Activated CD4-positive, alpha-beta T cell treated with anti-CD3 and anti-CD28 coated beads, Interleukin-2, amount 10 ng/mL, durations not matched to agents 24 days and 14 days (primary cell): ENCODE measurements around the gene CACNA1D. TPM values are rescaled to one million over a fixed set of nuclear protein-coding genes. Genes with fewer than 3 reads are reported as not detected.
A peak's percentile ranks its signal among the peaks of the same experiment; 100 is the strongest.

Source experiments
- DNase-seq: peaks from one replicate; pipeline ENCODE4 v3.0.0; 2022
- H3K27ac Mint-ChIP-seq: one replicate; pipeline ENCODE4 v1.8.0; 2022; ENCODE audit warnings: mild to moderate bottlenecking, mixed read lengths
- H3K27me3 Mint-ChIP-seq: one replicate; pipeline ENCODE4 v1.8.0; 2022; ENCODE audit warnings: mixed read lengths
- H3K36me3 Mint-ChIP-seq: one replicate; pipeline ENCODE4 v1.8.0; 2022; ENCODE audit warnings: low read depth, mild to moderate bottlenecking, mixed read lengths
- H3K4me1 Mint-ChIP-seq: one replicate; pipeline ENCODE4 v1.8.0; 2021; ENCODE audit warnings: mixed read lengths
- H3K4me3 Mint-ChIP-seq: one replicate; pipeline ENCODE4 v1.8.0; 2022; ENCODE audit warnings: mild to moderate bottlenecking, moderate library complexity, mixed read lengths
- H3K9me3 Mint-ChIP-seq: one replicate; pipeline ENCODE4 v1.8.0; 2021; ENCODE audit warnings: mixed read lengths
- intact Hi-C: fragments of 100-400 bp; cut with micrococcal nuclease; formaldehyde crosslinking; loops from one replicate; pipeline ENCODE4 v1.15.1; 2023
- total RNA-seq: library from RNA; stranded (reverse); gene quantifications from 2 replicates; pipeline ENCODE4 v1.2.3, GENCODE V29; 2022

Gene CACNA1D
- total RNA-seq, 1 donor from 2014 or later, result 0.77 TPM

- no peak overlapping the region for H3K4me3 Mint-ChIP-seq
- intact Hi-C loops, result no loop called here
- DNase-seq, result no peak
- H3K27ac Mint-ChIP-seq, result no peak overlapping the region
- H3K9me3 Mint-ChIP-seq, result no peaks in the 10 kb centered on the region
- H3K4me1 Mint-ChIP-seq, result peaks cover 16% of the 10 kb centered on the region
- H3K36me3 Mint-ChIP-seq, result no peaks in the 10 kb centered on the region
- peaks cover 14% of the 10 kb centered on the region for H3K27me3 Mint-ChIP-seq
Measured at GRCh38 chr3:53700441-53700840, 206.0 kb downstream of the CACNA1D start.

GRCh38 chr3:53702776-53703530 is 208.5 kb downstream of the CACNA1D start:
- no peak overlapping the region for H3K27ac Mint-ChIP-seq
- no peaks in the 10 kb centered on the region for H3K36me3 Mint-ChIP-seq
- H3K4me1 Mint-ChIP-seq, result peaks cover 21% of the 10 kb centered on the region
- no peak overlapping the region for H3K4me3 Mint-ChIP-seq
- intact Hi-C loops, result no loop called here
- DNase-seq, result no peak
- H3K27me3 Mint-ChIP-seq, result peaks cover 5% of the 10 kb centered on the region
- no peaks in the 10 kb centered on the region for H3K9me3 Mint-ChIP-seq

- H3K9me3 Mint-ChIP-seq, result no peaks in the 10 kb centered on the region
- no peaks in the 10 kb centered on the region for H3K36me3 Mint-ChIP-seq
- no peaks in the 10 kb centered on the region for H3K27me3 Mint-ChIP-seq
- H3K4me3 Mint-ChIP-seq, result no peak overlapping the region
- H3K27ac Mint-ChIP-seq, result peak overlapping the region; percentile 77
- intact Hi-C loops, result no loop called here
- peaks cover 21% of the 10 kb centered on the region for H3K4me1 Mint-ChIP-seq
- no peak for DNase-seq
Measured at GRCh38 chr3:53703630-53704362, 209.4 kb downstream of the CACNA1D start.

GRCh38 chr3:53704363-53704725 is 209.9 kb downstream of the CACNA1D start:
- peaks cover 21% of the 10 kb centered on the region for H3K4me1 Mint-ChIP-seq
- peak overlapping the region; percentile 21 for H3K27ac Mint-ChIP-seq
- no peaks in the 10 kb centered on the region for H3K9me3 Mint-ChIP-seq
- no peak overlapping the region for H3K4me3 Mint-ChIP-seq
- intact Hi-C loops, result no loop called here
- no peak for DNase-seq
- H3K36me3 Mint-ChIP-seq, result no peaks in the 10 kb centered on the region
- no peaks in the 10 kb centered on the region for H3K27me3 Mint-ChIP-seq

DNA sequence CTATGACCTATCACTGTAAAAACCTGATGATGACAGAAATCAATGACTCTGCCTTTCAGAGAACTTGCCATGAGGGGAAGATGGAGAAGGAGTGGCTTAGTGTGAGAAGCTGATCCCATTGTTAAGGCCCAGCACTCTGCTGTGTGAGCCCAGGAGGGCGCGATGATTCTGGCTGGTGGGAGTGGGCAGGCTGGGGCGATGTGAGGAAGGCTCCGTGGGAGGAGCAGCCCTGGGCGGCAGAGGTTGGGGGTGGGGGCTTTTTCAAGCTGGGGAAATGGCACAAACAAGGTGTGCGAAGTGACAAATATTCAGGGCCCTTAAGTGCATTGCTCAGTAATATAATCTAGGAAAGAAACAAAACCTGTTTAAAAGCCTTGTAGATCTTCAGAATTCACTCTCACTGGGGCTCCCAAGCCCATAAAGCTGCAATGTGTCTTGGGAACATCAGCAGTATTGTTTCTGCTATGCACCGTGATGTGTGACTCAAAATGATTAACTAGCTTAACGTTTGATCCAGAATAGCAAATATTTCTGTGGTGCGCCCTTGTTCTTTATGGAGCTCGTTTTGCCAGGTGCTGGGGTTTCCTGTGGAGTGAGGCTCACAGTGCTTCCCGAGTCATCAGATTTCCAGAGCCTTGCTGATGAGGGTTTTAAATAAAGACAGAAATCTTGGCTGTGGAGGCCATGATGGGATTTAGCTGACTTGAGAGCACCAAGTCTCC is 210.8 kb downstream of the CACNA1D start:
- H3K27ac Mint-ChIP-seq, result peak overlapping the region; percentile 17
- H3K4me3 Mint-ChIP-seq, result no peak overlapping the region
- DNase-seq, result no peak

GRCh38 chr3:53705774-53706173 is 211.4 kb downstream of the CACNA1D start:
- Mint-ChIP-seq H3K4me1 (peaks cover 24% of the 10 kb centered on the region), H3K27ac (peak overlapping the region; percentile 69), H3K9me3 (no peaks in the 10 kb centered on the region), H3K4me3 (no peak overlapping the region), H3K36me3 (no peaks in the 10 kb centered on the region), H3K27me3 (peaks cover 1% of the 10 kb centered on the region)
- DNase-seq, result peak; percentile 67
- intact Hi-C loops, result no loop called here

More for the DNA sequence above, 210.8 kb downstream of the CACNA1D start:
- intact Hi-C loops, result no loop called here
- H3K9me3 Mint-ChIP-seq, result no peaks in the 10 kb centered on the region
- peaks cover 24% of the 10 kb centered on the region for H3K4me1 Mint-ChIP-seq
- H3K36me3 Mint-ChIP-seq, result no peaks in the 10 kb centered on the region
- no peaks in the 10 kb centered on the region for H3K27me3 Mint-ChIP-seq

DNA sequence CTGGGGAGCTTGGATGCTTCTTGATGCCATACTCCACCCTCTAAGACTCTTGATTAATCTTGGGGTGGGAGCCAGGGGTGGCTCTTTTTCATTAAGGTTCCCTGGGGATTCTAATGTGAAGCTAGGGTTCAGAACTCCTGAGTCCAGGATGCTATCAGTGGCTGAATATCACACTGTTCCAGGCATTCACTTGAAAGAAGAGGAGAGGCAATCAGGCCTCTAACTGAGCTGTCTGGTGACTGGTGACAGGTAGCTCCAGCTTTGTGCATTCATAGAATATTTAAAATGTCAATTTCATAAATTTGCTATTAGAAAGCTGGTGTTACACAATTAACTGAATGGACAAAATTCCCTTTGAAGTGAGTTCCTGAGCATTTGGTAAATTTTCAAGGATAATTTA is 212.8 kb downstream of the CACNA1D start:
- Mint-ChIP-seq H3K4me3 (no peak overlapping the region), H3K9me3 (no peaks in the 10 kb centered on the region), H3K4me1 (peaks cover 24% of the 10 kb centered on the region), H3K36me3 (no peaks in the 10 kb centered on the region), H3K27ac (no peak overlapping the region), H3K27me3 (peaks cover 4% of the 10 kb centered on the region)
- intact Hi-C loops, result no loop called here
- no peak for DNase-seq

GRCh38 chr3:53708001-53708621 is 213.7 kb downstream of the CACNA1D start:
- H3K4me3 Mint-ChIP-seq, result no peak overlapping the region
- H3K9me3 Mint-ChIP-seq, result no peaks in the 10 kb centered on the region
- H3K36me3 Mint-ChIP-seq, result no peaks in the 10 kb centered on the region
- H3K27ac Mint-ChIP-seq, result no peak overlapping the region
- intact Hi-C loops, result no loop called here
- no peak for DNase-seq
- peaks cover 27% of the 10 kb centered on the region for H3K4me1 Mint-ChIP-seq
- peaks cover 4% of the 10 kb centered on the region for H3K27me3 Mint-ChIP-seq

DNA sequence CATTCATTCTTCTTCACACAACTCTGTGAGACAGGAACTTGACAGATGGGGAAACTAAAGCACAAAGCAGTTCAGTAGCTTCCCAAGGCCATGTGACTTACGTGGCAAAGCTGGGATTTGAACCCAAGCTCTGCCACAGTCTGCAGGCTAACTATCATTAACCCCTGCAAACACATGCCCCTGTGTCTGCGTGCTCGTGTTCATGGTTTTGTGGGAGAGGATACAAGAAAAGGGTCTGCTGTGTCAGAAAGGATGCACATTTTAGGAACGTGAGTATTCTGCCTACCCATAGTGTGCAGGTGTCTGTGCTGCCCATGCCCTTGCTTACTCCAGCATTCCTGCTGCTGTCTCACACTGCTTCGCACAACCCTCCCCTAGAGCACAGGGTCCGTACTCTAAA is 214.8 kb downstream of the CACNA1D start:
- Mint-ChIP-seq H3K27me3 (peaks cover 4% of the 10 kb centered on the region), H3K9me3 (no peaks in the 10 kb centered on the region), H3K36me3 (no peaks in the 10 kb centered on the region), H3K4me3 (no peak overlapping the region), H3K27ac (no peak overlapping the region), H3K4me1 (peaks cover 21% of the 10 kb centered on the region)
- intact Hi-C loops, result no loop called here
- DNase-seq, result no peak

DNA sequence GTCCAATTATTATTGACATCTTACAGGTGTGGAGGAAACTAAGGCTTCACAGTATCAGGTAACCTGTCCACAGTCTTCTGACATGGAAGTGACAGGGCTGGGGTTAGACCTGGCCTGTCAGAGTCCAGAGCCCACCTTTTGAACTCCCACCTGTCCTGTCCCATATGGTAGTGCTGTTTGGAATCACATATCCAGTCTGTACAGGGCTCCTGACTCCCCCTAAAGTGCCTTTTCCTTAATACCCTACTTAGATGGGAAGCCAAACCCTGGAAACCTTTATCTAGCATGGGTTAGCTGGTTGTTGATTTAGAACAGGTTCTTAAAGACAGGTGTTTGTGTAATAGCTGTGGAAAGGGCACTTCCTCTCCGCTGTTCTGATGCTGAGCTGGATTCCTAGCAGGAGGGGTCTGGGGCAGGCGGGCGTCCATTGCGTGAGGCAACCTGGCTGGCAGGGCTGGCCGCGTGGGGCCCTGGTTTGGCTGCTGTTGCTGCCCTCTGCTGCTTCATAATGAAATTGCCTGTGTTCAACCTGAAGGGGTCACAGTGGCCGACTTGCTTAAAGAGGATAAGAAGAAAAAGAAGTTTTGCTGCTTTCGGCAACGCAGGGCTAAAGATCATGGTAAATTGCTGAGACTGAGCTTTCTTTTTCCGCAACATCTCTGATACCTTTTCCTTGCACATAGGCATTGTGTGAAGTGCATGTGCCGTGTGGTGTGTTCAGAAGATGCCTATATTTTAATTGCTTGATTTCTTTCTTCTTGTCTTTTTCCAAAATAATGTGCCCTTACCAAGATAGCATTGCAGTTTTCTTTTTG is 215.7 kb downstream of the CACNA1D start:
- Mint-ChIP-seq H3K27ac (no peak overlapping the region), H3K4me1 (peaks cover 16% of the 10 kb centered on the region), H3K4me3 (no peak overlapping the region), H3K9me3 (no peaks in the 10 kb centered on the region), H3K36me3 (no peaks in the 10 kb centered on the region), H3K27me3 (peaks cover 4% of the 10 kb centered on the region)
- DNase-seq, result peak; percentile 88
- intact Hi-C loops, result loop anchor here (2.0 to 10.0 kb wide), 4 partner anchors 33 to 411 kb away; no protein-coding TSS in a partner anchor

- Mint-ChIP-seq H3K36me3 (no peaks in the 10 kb centered on the region), H3K27me3 (peaks cover 4% of the 10 kb centered on the region), H3K27ac (no peak overlapping the region), H3K9me3 (no peaks in the 10 kb centered on the region), H3K4me3 (no peak overlapping the region), H3K4me1 (peaks cover 6% of the 10 kb centered on the region)
- DNase-seq, result no peak
- intact Hi-C loops, result loop anchor here (2.0 to 10.0 kb wide), 4 partner anchors 34 to 413 kb away; no protein-coding TSS in a partner anchor
Measured at GRCh38 chr3:53711387-53711786, 217.0 kb downstream of the CACNA1D start.

DNA sequence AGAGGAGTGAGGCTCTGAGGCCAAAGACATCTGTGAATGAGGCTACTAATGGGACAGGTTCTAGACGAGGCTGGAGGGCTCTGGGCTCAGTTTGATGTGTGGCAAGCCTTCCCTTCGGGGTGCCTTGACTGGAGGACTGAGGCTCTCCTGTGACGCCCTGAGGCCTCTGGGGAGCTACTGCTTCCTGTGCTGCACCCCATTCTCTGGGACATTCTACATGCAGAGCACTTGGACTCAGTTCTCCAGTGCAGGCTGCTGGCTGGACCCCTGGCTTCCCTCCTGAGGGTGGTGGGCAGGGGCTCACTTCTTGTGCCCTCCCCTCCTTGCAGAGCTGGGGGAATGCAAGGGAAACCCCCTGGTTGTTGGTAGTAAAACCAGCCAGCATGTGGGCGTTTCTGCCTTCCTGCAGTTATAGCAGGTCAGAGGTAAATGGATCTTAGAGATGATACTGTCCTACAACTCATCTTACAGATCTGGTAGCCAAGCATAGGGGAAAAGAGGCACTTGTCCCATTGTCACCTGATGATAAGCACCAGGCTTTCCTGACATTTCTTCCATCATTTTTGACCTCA is 218.5 kb downstream of the CACNA1D start:
- Mint-ChIP-seq H3K27me3 (peaks cover 4% of the 10 kb centered on the region), H3K9me3 (no peaks in the 10 kb centered on the region), H3K27ac (no peak overlapping the region), H3K36me3 (no peaks in the 10 kb centered on the region), H3K4me3 (no peak overlapping the region), H3K4me1 (peaks cover 6% of the 10 kb centered on the region)
- intact Hi-C loops, result loop anchor here (5.0 to 10.0 kb wide), 2 partner anchors 36 to 198 kb away; no protein-coding TSS in a partner anchor
- DNase-seq, result no peak
